Large intestine (tissue), 3 donors: ENCODE measurements around the gene ADGRV1. TPM values are rescaled to one million over a fixed set of nuclear protein-coding genes. Genes with fewer than 3 reads are reported as not detected.

Source experiments
- DNase-seq, 2 donors: peaks; one replicate each; pipeline versions ENCODE4 v3.0.0 to v3.0.0-alpha.2; 2013
- H3K27ac ChIP-seq: one replicate; pipeline ENCODE4 v1.5.1; 2013; ENCODE audit warnings: low read length
- H3K27me3 ChIP-seq: 2 replicates; pipeline ENCODE4 v1.6.1; 2013; ENCODE audit warnings: low read length; ENCODE audit not compliant: control insufficient read depth, insufficient read depth
- H3K36me3 ChIP-seq: 2 replicates; pipeline ENCODE4 v1.6.1; 2013; ENCODE audit warnings: low read length; ENCODE audit not compliant: control insufficient read depth, insufficient read depth
- H3K4me1 ChIP-seq: one replicate; pipeline ENCODE4 v1.6.1; 2013; ENCODE audit warnings: low read length; ENCODE audit not compliant: control insufficient read depth, insufficient read depth
- H3K4me3 ChIP-seq: one replicate; pipeline ENCODE4 v1.5.1; 2013; ENCODE audit warnings: low read length
- H3K9me3 ChIP-seq: one replicate; pipeline ENCODE4 v1.6.1; 2013; ENCODE audit warnings: mild to moderate bottlenecking, low read depth, low read length, moderate library complexity; ENCODE audit not compliant: control insufficient read depth
- WGBS: methylation state at CpG from one replicate; pipeline ENCODE4 v1.1.5; 2013; ENCODE audit warnings: low lambda C conversion rate; ENCODE audit not compliant: insufficient coverage; 5-methylcytosine and 5-hydroxymethylcytosine counted together
- polyA plus RNA-seq: library from polyadenylated mRNA; unstranded; fragments of 120-200 nt; gene quantifications from one replicate; pipeline ENCODE4 v1.2.1, GENCODE V29; 2013

The ADGRV1 gene
- polyA plus RNA-seq, 1 donor, result 3.0 TPM

DNA sequence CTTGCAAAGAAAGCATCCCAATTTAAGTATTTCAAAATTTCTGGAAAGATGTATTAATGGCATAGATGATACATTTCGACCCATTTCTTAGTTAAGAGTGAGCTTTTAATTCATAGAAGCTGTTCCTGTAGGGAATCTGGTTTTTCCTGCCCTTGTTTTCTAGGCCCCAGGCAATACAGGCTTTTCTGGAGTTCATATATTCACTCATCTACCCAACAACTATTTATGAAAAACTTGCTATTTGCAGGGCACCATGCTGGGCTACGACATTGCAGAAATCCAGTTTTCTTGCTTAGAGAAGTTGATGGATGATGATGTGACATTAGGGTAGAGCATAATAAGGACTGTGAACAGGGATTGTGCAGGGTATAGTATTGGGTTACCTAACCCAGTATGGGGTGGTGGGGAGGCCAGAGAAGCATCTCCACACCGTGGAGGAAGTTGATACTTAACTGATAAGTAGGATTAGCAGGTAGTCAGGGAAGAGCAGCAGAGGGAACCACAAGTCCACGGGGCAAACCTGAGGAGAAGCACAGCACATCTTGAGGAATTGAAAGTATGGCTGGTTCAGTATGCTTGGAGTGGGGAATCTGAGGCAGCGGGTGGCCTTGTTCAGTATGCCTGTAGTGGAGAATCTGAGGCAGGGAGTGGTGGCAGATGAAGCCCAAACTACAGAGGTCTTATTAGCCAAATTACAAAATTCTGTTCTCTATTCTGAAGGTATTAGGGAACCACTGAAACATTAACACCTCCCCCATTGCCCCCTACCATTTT is 577.1 kb downstream of the ADGRV1 start:
- 100% methylated on average over 1 of the region's 5 CpGs for WGBS
- Histone ChIP-seq H3K9me3 (no peaks in the 10 kb centered on the region), H3K4me3 (no peak overlapping the region), H3K4me1 (no peaks in the 10 kb centered on the region), H3K27ac (no peak overlapping the region), H3K36me3 (no peaks in the 10 kb centered on the region), H3K27me3 (no peaks in the 10 kb centered on the region)
- DNase-seq, result no peak

- H3K27ac ChIP-seq, result no peak overlapping the region
- WGBS, result no CpG with 5 or more reads among the region's 1 CpG
Measured at GRCh38 chr5:91136271-91136670, 577.7 kb downstream of the ADGRV1 start.

DNA sequence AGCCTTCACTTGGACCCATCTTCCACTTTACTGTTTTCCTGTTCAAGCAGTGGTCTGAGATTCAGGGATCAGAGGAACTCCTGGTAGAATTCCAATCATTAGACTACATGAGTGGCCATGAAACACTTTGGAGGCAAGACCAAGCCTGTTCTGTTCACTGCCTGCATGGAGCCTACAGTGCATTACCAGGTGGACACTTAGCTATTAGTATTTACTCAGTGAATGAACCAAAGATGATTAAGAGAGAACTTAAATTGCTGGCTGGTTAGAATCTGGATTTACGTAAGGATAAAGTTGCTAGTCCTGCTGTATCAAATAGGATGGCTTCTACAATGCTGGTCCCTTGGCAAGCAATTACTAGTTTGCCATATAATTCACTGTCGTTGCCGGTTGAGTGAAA is 579.0 kb downstream of the ADGRV1 start:
- Histone ChIP-seq H3K4me3 (no peak overlapping the region), H3K36me3 (no peaks in the 10 kb centered on the region), H3K4me1 (no peaks in the 10 kb centered on the region), H3K27ac (no peak overlapping the region), H3K27me3 (no peaks in the 10 kb centered on the region), H3K9me3 (no peaks in the 10 kb centered on the region)
- no CpG with 5 or more reads among the region's 3 CpGs for WGBS
- no peak for DNase-seq

More at GRCh38 chr5:91136271-91136670, 577.7 kb downstream of the ADGRV1 start:
- H3K4me1 ChIP-seq, result no peaks in the 10 kb centered on the region
- DNase-seq, result no peak
- no peaks in the 10 kb centered on the region for H3K9me3 ChIP-seq
- no peaks in the 10 kb centered on the region for H3K36me3 ChIP-seq
- no peak overlapping the region for H3K4me3 ChIP-seq
- no peaks in the 10 kb centered on the region for H3K27me3 ChIP-seq

GRCh38 chr5:91139572-91140200 is 581.1 kb downstream of the ADGRV1 start:
- DNase-seq, result no peak
- Histone ChIP-seq H3K27ac (no peak overlapping the region), H3K9me3 (no peaks in the 10 kb centered on the region), H3K36me3 (no peaks in the 10 kb centered on the region), H3K27me3 (no peaks in the 10 kb centered on the region), H3K4me1 (no peaks in the 10 kb centered on the region), H3K4me3 (no peak overlapping the region)

GRCh38 chr5:91140657-91141056 is 582.1 kb downstream of the ADGRV1 start:
- Histone ChIP-seq H3K36me3 (no peaks in the 10 kb centered on the region), H3K4me1 (no peaks in the 10 kb centered on the region), H3K27ac (no peak overlapping the region), H3K27me3 (no peaks in the 10 kb centered on the region), H3K4me3 (no peak overlapping the region), H3K9me3 (no peaks in the 10 kb centered on the region)
- DNase-seq, result no peak
- WGBS, result no CpG with 5 or more reads among the region's 2 CpGs

- no peak for DNase-seq
- no peak overlapping the region for H3K4me3 ChIP-seq
- H3K9me3 ChIP-seq, result no peaks in the 10 kb centered on the region
- 71% methylated on average over 1 of the region's 4 CpGs for WGBS
- H3K36me3 ChIP-seq, result no peaks in the 10 kb centered on the region
- no peak overlapping the region for H3K27ac ChIP-seq
- H3K27me3 ChIP-seq, result no peaks in the 10 kb centered on the region
- peaks cover 3% of the 10 kb centered on the region for H3K4me1 ChIP-seq
Measured at GRCh38 chr5:91141642-91142041, 583.0 kb downstream of the ADGRV1 start.

DNA sequence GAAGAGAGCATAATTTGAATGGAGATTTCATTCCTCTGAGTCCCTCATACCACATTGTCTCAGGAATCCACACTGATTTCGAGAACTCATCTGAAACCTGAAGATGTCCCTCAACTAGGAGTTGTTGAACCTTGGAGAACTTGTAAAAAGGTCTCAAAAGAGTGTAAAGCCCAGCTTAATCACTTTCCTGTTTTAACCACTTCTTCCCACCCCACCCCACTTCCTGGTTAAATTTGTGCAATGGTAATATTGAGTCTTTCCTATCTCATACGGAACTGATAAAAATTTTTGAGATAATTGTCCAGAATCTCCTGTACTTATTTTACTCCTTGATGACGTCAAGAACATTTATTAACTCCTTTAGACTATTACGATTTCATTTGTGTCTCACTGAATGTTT is 583.8 kb downstream of the ADGRV1 start:
- DNase-seq, result no peak
- no peaks in the 10 kb centered on the region for H3K9me3 ChIP-seq
- no peaks in the 10 kb centered on the region for H3K36me3 ChIP-seq
- H3K27ac ChIP-seq, result no peak overlapping the region
- H3K4me3 ChIP-seq, result no peak overlapping the region
- WGBS, result 59% methylated on average over 2 of the region's 4 CpGs
- H3K27me3 ChIP-seq, result no peaks in the 10 kb centered on the region
- H3K4me1 ChIP-seq, result peaks cover 3% of the 10 kb centered on the region

DNA sequence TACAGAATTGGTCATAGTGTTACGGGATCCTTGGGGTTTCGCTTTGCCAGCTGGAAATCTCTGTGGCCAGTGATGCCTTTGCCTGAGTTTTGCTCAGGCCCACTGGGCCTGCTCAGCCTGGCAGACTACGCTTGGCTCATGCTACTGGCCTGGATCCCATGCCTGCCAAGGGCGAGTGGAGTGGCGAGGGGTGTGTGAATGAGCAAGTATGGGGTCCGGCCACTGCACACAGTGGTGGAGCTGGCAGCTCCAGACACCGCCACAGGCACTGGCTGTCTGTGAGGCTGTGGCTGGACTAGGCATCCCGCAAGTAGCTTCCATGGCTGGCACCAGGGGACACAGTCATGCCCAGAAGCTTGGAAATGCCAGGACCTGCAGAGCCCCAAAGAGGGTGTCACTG is 584.2 kb downstream of the ADGRV1 start:
- Histone ChIP-seq H3K27me3 (no peaks in the 10 kb centered on the region), H3K4me1 (peaks cover 3% of the 10 kb centered on the region), H3K27ac (no peak overlapping the region), H3K9me3 (no peaks in the 10 kb centered on the region), H3K4me3 (no peak overlapping the region), H3K36me3 (no peaks in the 10 kb centered on the region)
- 100% methylated on average over 1 of the region's 8 CpGs for WGBS
- DNase-seq, result no peak

- Histone ChIP-seq H3K27ac (no peak overlapping the region), H3K36me3 (no peaks in the 10 kb centered on the region), H3K4me1 (peaks cover 3% of the 10 kb centered on the region), H3K9me3 (no peaks in the 10 kb centered on the region), H3K27me3 (no peaks in the 10 kb centered on the region), H3K4me3 (no peak overlapping the region)
- no peak for DNase-seq
- no CpG with 5 or more reads among the region's 2 CpGs for WGBS
Measured at GRCh38 chr5:91143840-91144239, 585.2 kb downstream of the ADGRV1 start.

GRCh38 chr5:91144491-91145332 is 586.1 kb downstream of the ADGRV1 start:
- Histone ChIP-seq H3K27me3 (no peaks in the 10 kb centered on the region), H3K27ac (no peak overlapping the region), H3K9me3 (no peaks in the 10 kb centered on the region), H3K36me3 (no peaks in the 10 kb centered on the region), H3K4me3 (no peak overlapping the region), H3K4me1 (peaks cover 3% of the 10 kb centered on the region)
- DNase-seq, result no peak
- WGBS, result 81% methylated on average over 3 of the region's 5 CpGs
